HL-60 (cell line): ENCODE results near the gene CCR2.
"Not testable (repeated sequence)": the region's sequence is repeated elsewhere in the genome, so short reads cannot be mapped to it uniquely, and the experiment has no call there.

ENCODE experiments used
- DNase-seq, 2 experiments: peaks; one replicate each; pipeline ENCODE4 v3.0.0-alpha.2; 2010 to 2020; ENCODE audit warnings: low read depth in 1 of 2, low spot score in 1 of 2
- H3K27ac ChIP-seq: fragments of 250-450 bp; sonication (Bioruptor Pico); replicated peaks from 2 replicates; pipeline ENCODE4 v1.5.1; 2020; ENCODE audit warnings: mild to moderate bottlenecking, moderate library complexity
- H3K27me3 ChIP-seq: fragments of 250-450 bp; sonication (Bioruptor Pico); 2 replicates; pipeline ENCODE4 v1.5.1; 2021; ENCODE audit warnings: mild to moderate bottlenecking, moderate library complexity; ENCODE audit not compliant: insufficient read depth, poor library complexity, severe bottlenecking
- H3K4me3 ChIP-seq: replicated peaks from 2 replicates; pipeline ENCODE4 v1.5.1; 2011; ENCODE audit warnings: mild to moderate bottlenecking, control low read depth, low read length; ENCODE audit not compliant: insufficient read depth
- CTCF ChIP-seq: IDR thresholded peaks from one replicate; pipeline ENCODE4 v1.5.1; 2011; ENCODE audit warnings: low read length, control low read depth, inconsistent platforms; ENCODE audit not compliant: insufficient read depth
- GABPA ChIP-seq: IDR thresholded peaks from 2 replicates; pipeline ENCODE4 v1.6.1; 2012; ENCODE audit warnings: low read depth
- POLR2AphosphoS5 ChIP-seq: IDR thresholded peaks from 2 replicates; pipeline ENCODE4 v1.6.1; 2012; ENCODE audit warnings: low read depth
- REST ChIP-seq: IDR thresholded peaks from 2 replicates; pipeline ENCODE4 v1.6.1; 2012; ENCODE audit warnings: low read depth; ENCODE audit not compliant: insufficient replicate concordance
- SPI1 ChIP-seq: IDR thresholded peaks from 2 replicates; pipeline ENCODE4 v1.6.1; 2012; ENCODE audit warnings: low read depth, mild to moderate bottlenecking, borderline replicate concordance

Gene CCR2

GRCh38 chr3:46383211-46383950 lies 29.5 kb downstream of the CCR2 start:
- Histone ChIP-seq H3K4me3 (no peak overlapping the region), H3K27me3 (no peaks in the 10 kb centered on the region), H3K27ac (no peak overlapping the region)
- no peak for DNase-seq
- TF ChIP-seq GABPA, result no peak
- no peak for TF ChIP-seq CTCF
- no peak for TF ChIP-seq POLR2AphosphoS5
- no peak for TF ChIP-seq REST
- no peak for TF ChIP-seq SPI1

- Histone ChIP-seq H3K27me3 (no peaks in the 10 kb centered on the region), H3K27ac (no peak overlapping the region), H3K4me3 (no peak overlapping the region)
- no peak for DNase-seq
- TF ChIP-seq SPI1, result peak; percentile 79
- TF ChIP-seq CTCF, result no peak
- no peak for TF ChIP-seq POLR2AphosphoS5
- no peak for TF ChIP-seq GABPA
Observed at GRCh38 chr3:46383951-46384330, 30.0 kb downstream of the CCR2 start.

- H3K27me3 ChIP-seq, result no peaks in the 10 kb centered on the region
- no peak overlapping the region for H3K27ac ChIP-seq
- no peak for TF ChIP-seq CTCF
- no peak overlapping the region for H3K4me3 ChIP-seq
- no peak for DNase-seq
Observed at GRCh38 chr3:46386205-46386604, 32.3 kb downstream of the CCR2 start.

- not testable (repeated sequence) for DNase-seq, H3K4me3 ChIP-seq, H3K27me3 ChIP-seq, H3K27ac ChIP-seq
Observed at GRCh38 chr3:46388847-46389246, 34.9 kb downstream of the CCR2 start.

GRCh38 chr3:46389306-46389705 lies 35.4 kb downstream of the CCR2 start:
- H3K27ac ChIP-seq, result no peak overlapping the region
- TF ChIP-seq CTCF, result no peak
- TF ChIP-seq REST, result no peak
- no peak for TF ChIP-seq POLR2AphosphoS5
- no peak for TF ChIP-seq SPI1
- TF ChIP-seq GABPA, result no peak
- H3K4me3 ChIP-seq, result no peak overlapping the region

GRCh38 chr3:46391526-46391925 lies 37.6 kb downstream of the CCR2 start:
- DNase-seq, H3K4me3 ChIP-seq, H3K27me3 ChIP-seq, H3K27ac ChIP-seq: not testable (repeated sequence)

More at GRCh38 chr3:46389306-46389705, 35.4 kb downstream of the CCR2 start:
- no peaks in the 10 kb centered on the region for H3K27me3 ChIP-seq
- DNase-seq, result no peak
